Smooth muscle cell (in vitro differentiated cells): ENCODE results near the gene TRIP12. TPM values are rescaled to one million over a fixed set of nuclear protein-coding genes. Genes with fewer than 3 reads are reported as not detected.
A peak's percentile ranks its signal among the peaks of the same experiment; 100 is the strongest.

Source experiments
- DNase-seq: peaks from one replicate; lab custom pipeline; 2025; ENCODE audit not compliant: unreplicated experiment; lab: John Stamatoyannopoulos, UW
- H2AFZ ChIP-seq: fragments of 200-600 bp; sonication (generic); 2 replicates; pipeline ENCODE4 v1.6.0; 2016; ENCODE audit warnings: antibody characterized with exemption, low read depth, mild to moderate bottlenecking
- H3F3A ChIP-seq: fragments of 200-600 bp; sonication (generic); 2 replicates; pipeline ENCODE4 v1.6.0; 2017; ENCODE audit warnings: antibody characterized with exemption, low read depth
- H3K27ac ChIP-seq: fragments of 200-600 bp; sonication (generic); 2 replicates; pipeline ENCODE4 v1.5.1; 2016; ENCODE audit warnings: low read depth, mild to moderate bottlenecking
- H3K27me3 ChIP-seq: fragments of 200-600 bp; sonication (generic); 2 replicates; pipeline ENCODE4 v1.6.1; 2016; ENCODE audit warnings: low read depth, mild to moderate bottlenecking
- H3K36me3 ChIP-seq: fragments of 200-600 bp; sonication (generic); 2 replicates; pipeline ENCODE4 v1.5.1; 2016; ENCODE audit warnings: low read depth
- H3K4me1 ChIP-seq: fragments of 200-600 bp; sonication (generic); 2 replicates; pipeline ENCODE4 v1.5.1; 2016; ENCODE audit warnings: low read depth
- H3K4me2 ChIP-seq: fragments of 200-600 bp; sonication (generic); 2 replicates; pipeline ENCODE4 v1.6.0; 2016; ENCODE audit warnings: mild to moderate bottlenecking
- H3K4me3 ChIP-seq: fragments of 200-600 bp; sonication (generic); 2 replicates; pipeline ENCODE4 v1.5.1; 2016; ENCODE audit warnings: mild to moderate bottlenecking
- H3K79me2 ChIP-seq: fragments of 200-600 bp; sonication (generic); 2 replicates; pipeline ENCODE4 v1.6.0; 2016; ENCODE audit warnings: low read depth, mild to moderate bottlenecking
- H3K9ac ChIP-seq: fragments of 200-600 bp; sonication (generic); 2 replicates; pipeline ENCODE4 v1.6.0; 2016; ENCODE audit warnings: low read depth
- H3K9me3 ChIP-seq: fragments of 200-600 bp; sonication (generic); replicated peaks from 2 replicates; pipeline ENCODE4 v1.5.1; 2016; ENCODE audit warnings: low read depth
- H4K20me1 ChIP-seq: fragments of 200-600 bp; sonication (generic); 2 replicates; pipeline ENCODE4 v1.6.0; 2016; ENCODE audit warnings: low read depth
- CTCF ChIP-seq: fragments of 200-600 bp; sonication (generic); IDR thresholded peaks from 2 replicates; pipeline ENCODE4 v1.5.1; 2017; ENCODE audit warnings: borderline replicate concordance, mild to moderate bottlenecking, antibody characterized with exemption; ENCODE audit not compliant: insufficient read depth, poor library complexity, severe bottlenecking
- WGBS: methylation state at CpG from one replicate; pipeline ENCODE4 v1.1.7; 2016; ENCODE audit warnings: low lambda C conversion rate; 5-methylcytosine and 5-hydroxymethylcytosine counted together
- polyA plus RNA-seq: library from polyadenylated mRNA; unstranded; fragments of >200 nt; fragmentation: Nextera tagmentation; extraction: Ambion mirVana; gene quantifications from 2 replicates; pipeline ENCODE4 v1.2.1, GENCODE V29; 2016
- total RNA-seq: library from RNA; depleted of rRNA; stranded (reverse); fragments of >200 nt; gene quantifications from 2 replicates; pipeline ENCODE4 v1.2.3, GENCODE V29; 2014

TRIP12 gene
- total and polyA plus RNA-seq, 2 experiments from 2014 or later, result 45.5 to 103 TPM

- WGBS, result 92% methylated on average over 3 of the region's 3 CpGs
- H3K4me1 ChIP-seq, result no peaks in the 10 kb centered on the region
- H3K27ac ChIP-seq, result no peak overlapping the region
- H3K4me2 ChIP-seq, result no peak overlapping the region
- DNase-seq, result no peak
- H3K79me2 ChIP-seq, result no peaks in the 10 kb centered on the region
- H3K27me3 ChIP-seq, result no peaks in the 10 kb centered on the region
- H2AFZ ChIP-seq, result no peak overlapping the region
- no peak for TF ChIP-seq CTCF
- no peaks in the 10 kb centered on the region for H3K9me3 ChIP-seq
- peaks cover 3% of the 10 kb centered on the region for H3F3A ChIP-seq
- H3K9ac ChIP-seq, result no peak overlapping the region
- no peak overlapping the region for H3K4me3 ChIP-seq
- H3K36me3 ChIP-seq, result peaks cover 18% of the 10 kb centered on the region
- peaks cover 3% of the 10 kb centered on the region for H4K20me1 ChIP-seq
Observed at GRCh38 chr2:229818230-229818629, 103.6 kb downstream of the TRIP12 start.

GRCh38 chr2:229815858-229816257 is 106.0 kb downstream of the TRIP12 start:
- H3K79me2 ChIP-seq, result no peaks in the 10 kb centered on the region
- peak overlapping the region; percentile 86 for H3K27ac ChIP-seq
- peak overlapping the region; percentile 57 for H3K4me2 ChIP-seq
- no peaks in the 10 kb centered on the region for H3K4me1 ChIP-seq
- no peak overlapping the region for H3K4me3 ChIP-seq
- WGBS, result 20% methylated on average over 1 of the region's 1 CpG
- peaks cover 3% of the 10 kb centered on the region for H3F3A ChIP-seq
- peaks cover 18% of the 10 kb centered on the region for H3K36me3 ChIP-seq
- H4K20me1 ChIP-seq, result peaks cover 3% of the 10 kb centered on the region
- DNase-seq, result no peak
- no peak for TF ChIP-seq CTCF
- no peak overlapping the region for H2AFZ ChIP-seq
- no peaks in the 10 kb centered on the region for H3K27me3 ChIP-seq
- H3K9me3 ChIP-seq, result no peaks in the 10 kb centered on the region
- H3K9ac ChIP-seq, result peak overlapping the region; percentile 44

GRCh38 chr2:229815342-229815741 is 106.5 kb downstream of the TRIP12 start:
- H3K9ac ChIP-seq, result peak overlapping the region; percentile 44
- peaks cover 3% of the 10 kb centered on the region for H4K20me1 ChIP-seq
- H3K4me3 ChIP-seq, result no peak overlapping the region
- H3K27ac ChIP-seq, result peak overlapping the region; percentile 86
- H3K4me1 ChIP-seq, result no peaks in the 10 kb centered on the region
- peaks cover 21% of the 10 kb centered on the region for H3K36me3 ChIP-seq
- TF ChIP-seq CTCF, result no peak
- H3K27me3 ChIP-seq, result no peaks in the 10 kb centered on the region
- H3F3A ChIP-seq, result peaks cover 3% of the 10 kb centered on the region
- no peaks in the 10 kb centered on the region for H3K79me2 ChIP-seq
- no peak overlapping the region for H2AFZ ChIP-seq
- DNase-seq, result no peak
- H3K4me2 ChIP-seq, result peak overlapping the region; percentile 57
- no peaks in the 10 kb centered on the region for H3K9me3 ChIP-seq
- 63% methylated on average over 4 of the region's 4 CpGs for WGBS

- Histone ChIP-seq H3K36me3 (peaks cover 52% of the 10 kb centered on the region), H3K4me3 (no peak overlapping the region), H3K9ac (no peak overlapping the region), H3K79me2 (no peaks in the 10 kb centered on the region), H3F3A (peaks cover 3% of the 10 kb centered on the region), H4K20me1 (peaks cover 6% of the 10 kb centered on the region), H3K4me1 (no peaks in the 10 kb centered on the region), H3K9me3 (no peaks in the 10 kb centered on the region), H2AFZ (no peak overlapping the region), H3K27ac (no peak overlapping the region), H3K4me2 (no peak overlapping the region), H3K27me3 (no peaks in the 10 kb centered on the region)
- WGBS, result 94% methylated on average over 3 of the region's 3 CpGs
- no peak for DNase-seq
- TF ChIP-seq CTCF, result no peak
Observed at GRCh38 chr2:229810786-229811185, 111.0 kb downstream of the TRIP12 start.
